T-helper 2 cell treated with Interferon-gamma antibody and Interleukin-4, amounts not matched to agents 100 ng/mL and 5 ng/mL, for 36 hours (primary cell): ENCODE results near the gene KCNK1. TPM values are rescaled to one million over a fixed set of nuclear protein-coding genes. Genes with fewer than 3 reads are reported as not detected.

Experiments used
- intact Hi-C: fragments of 100-400 bp; cut with micrococcal nuclease; formaldehyde crosslinking; loops from one replicate; pipeline ENCODE4 v1.15.1; 2023
- total RNA-seq: library from RNA; stranded (reverse); gene quantifications from 2 replicates; pipeline ENCODE4 v1.2.3, GENCODE V29; 2022

KCNK1 gene
- total RNA-seq, 1 donor from 2014 or later: 6.8 TPM

GRCh38 chr1:233704170-233704897 is 90.4 kb downstream of the KCNK1 start:
- intact Hi-C loops: no loop called here

- intact Hi-C loops: no loop called here
These were observed 91.2 kb downstream of the KCNK1 start for GRCh38 chr1:233704898-233705723.

- intact Hi-C loops: no loop called here
These were observed 93.4 kb downstream of the KCNK1 start for GRCh38 chr1:233707153-233707879.

GRCh38 chr1:233707880-233708815 is 94.2 kb downstream of the KCNK1 start:
- intact Hi-C loops: no loop called here

- intact Hi-C loops: no loop called here
These were observed 96.1 kb downstream of the KCNK1 start for GRCh38 chr1:233710031-233710430.

GRCh38 chr1:233710507-233710906 is 96.6 kb downstream of the KCNK1 start:
- intact Hi-C loops: no loop called here

- intact Hi-C loops: no loop called here
These were observed 100.8 kb downstream of the KCNK1 start for GRCh38 chr1:233714631-233715217.

GRCh38 chr1:233718057-233718456 is 104.2 kb downstream of the KCNK1 start:
- intact Hi-C loops: no loop called here

GRCh38 chr1:233719655-233720341 is 105.9 kb downstream of the KCNK1 start:
- intact Hi-C loops: no loop called here

- intact Hi-C loops: no loop called here
These were observed 107.2 kb downstream of the KCNK1 start for GRCh38 chr1:233721004-233721595.
